K562 (cell line): ENCODE data around the gene BIRC5. TPM values are rescaled to one million over a fixed set of nuclear protein-coding genes. Genes with fewer than 3 reads are reported as not detected.

Source experiments
- BMI1 ChIP-seq: fragments of 150-350 bp; IDR thresholded peaks from 2 replicates; pipeline ENCODE4 v1.6.1; 2014; ENCODE audit warnings: low read length
- BRF1 ChIP-seq: IDR thresholded peaks from 3 replicates; pipeline ENCODE4 v1.6.1; 2011; ENCODE audit warnings: borderline replicate concordance, mild to moderate bottlenecking; ENCODE audit not compliant: insufficient read length; ENCODE audit errors: extremely low read depth
- CBX3 ChIP-seq, 2 experiments: IDR thresholded peaks; 1 replicate in 1 of 2; 2 replicates in 1 of 2; pipeline ENCODE4 v1.6.1; 2012; ENCODE audit warnings: inconsistent platforms in 2 of 2, low read length in 2 of 2, borderline replicate concordance in 1 of 2, control low read depth in 1 of 2
- ETS2 ChIP-seq: IDR thresholded peaks from 2 replicates; pipeline ENCODE4 v1.6.1; 2016; ENCODE audit warnings: borderline replicate concordance, missing genetic modification characterization, mild to moderate bottlenecking, moderate library complexity, missing compliant biosample characterization; ENCODE audit not compliant: poor library complexity, severe bottlenecking
- EWSR1 ChIP-seq: fragments of 450-650 bp; IDR thresholded peaks from 2 replicates; pipeline ENCODE4 v1.6.1; 2018; ENCODE audit warnings: borderline replicate concordance, mild to moderate bottlenecking, low read depth, moderate library complexity; ENCODE audit not compliant: partially characterized antibody
- GATAD2B ChIP-seq: fragments of 450-650 bp; IDR thresholded peaks from 2 replicates; pipeline ENCODE4 v1.6.1; 2017; ENCODE audit warnings: mild to moderate bottlenecking, borderline replicate concordance
- HNRNPLL ChIP-seq: fragments of 200-400 bp; formaldehyde crosslinking; IDR thresholded peaks from 2 replicates; pipeline ENCODE4 v1.6.1; 2017; ENCODE audit warnings: low read length, low read depth, mild to moderate bottlenecking; ENCODE audit not compliant: poor library complexity, severe bottlenecking
- KLF10 ChIP-seq: fragments of 250-450 bp; sonication (Bioruptor Pico); IDR thresholded peaks from 2 replicates; pipeline ENCODE4 v1.6.1; 2021; ENCODE audit warnings: matching md5 sums
- MCM7 ChIP-seq, 2 experiments: fragments of 450-650 bp; IDR thresholded peaks; 2 replicates each; pipeline ENCODE4 v1.6.1; 2016 to 2018
- MTA1 ChIP-seq: fragments of 450-650 bp; IDR thresholded peaks from 2 replicates; pipeline ENCODE4 v1.6.1; 2017; ENCODE audit warnings: borderline replicate concordance
- MTA3 ChIP-seq: fragments of 450-650 bp; formaldehyde crosslinking; IDR thresholded peaks from 2 replicates; pipeline ENCODE4 v1.6.1; 2017; ENCODE audit warnings: mild to moderate bottlenecking, borderline replicate concordance
- PHB ChIP-seq: fragments of 250-450 bp; sonication (Bioruptor Pico); IDR thresholded peaks from 2 replicates; pipeline ENCODE4 v1.5.0; 2021
- POLR3G ChIP-seq: IDR thresholded peaks from 2 replicates; pipeline ENCODE4 v1.6.1; 2011; ENCODE audit not compliant: insufficient read length, insufficient replicate concordance; ENCODE audit errors: extremely low read depth
- PTRF ChIP-seq: fragments of 450-650 bp; IDR thresholded peaks from 2 replicates; pipeline ENCODE4 v1.6.1; 2016; ENCODE audit warnings: mild to moderate bottlenecking, missing genetic modification characterization, missing compliant biosample characterization
- RAD51 ChIP-seq: fragments of 450-650 bp; IDR thresholded peaks from 2 replicates; pipeline ENCODE4 v1.7.1; 2016; ENCODE audit warnings: low read depth, mild to moderate bottlenecking, borderline replicate concordance
- RFX7 ChIP-seq: fragments of 250-450 bp; sonication (Bioruptor Pico); IDR thresholded peaks from 2 replicates; pipeline ENCODE4 v1.5.1; 2021; ENCODE audit warnings: mild to moderate bottlenecking
- SMARCC2 ChIP-seq: fragments of 450-650 bp; IDR thresholded peaks from 2 replicates; pipeline ENCODE4 v1.6.1; 2017; ENCODE audit warnings: antibody characterized with exemption, moderate library complexity, mild to moderate bottlenecking, low read depth
- SOX6 ChIP-seq: fragments of 450-650 bp; IDR thresholded peaks from 2 replicates; pipeline ENCODE4 v1.6.1; 2014; ENCODE audit warnings: mild to moderate bottlenecking
- TAL1 ChIP-seq: fragments of 450-650 bp; IDR thresholded peaks from 2 replicates; pipeline ENCODE4 v1.6.1; 2016; ENCODE audit warnings: mild to moderate bottlenecking
- TEAD4 ChIP-seq, 2 experiments: sonication (generic) in 1 of 2; formaldehyde crosslinking in 1 of 2; IDR thresholded peaks; 2 replicates each; pipeline versions ENCODE4 v1.6.1 to v1.8.0; 2012 to 2022; ENCODE audit warnings: borderline replicate concordance in 1 of 2, inconsistent platforms in 1 of 2, low read length in 1 of 2, mild to moderate bottlenecking in 1 of 2, missing genetic modification reagents in 1 of 2
- THRAP3 ChIP-seq: fragments of 450-650 bp; IDR thresholded peaks from 2 replicates; pipeline ENCODE4 v1.6.1; 2016; ENCODE audit warnings: mild to moderate bottlenecking, inconsistent platforms, borderline replicate concordance
- YY1 ChIP-seq, 3 experiments: IDR thresholded peaks; 2 replicates each; pipeline ENCODE4 v1.6.1; 2011; ENCODE audit warnings: low read length in 2 of 3, mild to moderate bottlenecking in 2 of 3, moderate library complexity in 2 of 3, borderline replicate concordance in 1 of 3, control low read depth in 1 of 3, low read depth in 1 of 3; ENCODE audit not compliant: insufficient read depth in 3 of 3, insufficient replicate concordance in 2 of 3, control insufficient read depth in 1 of 3, insufficient read length in 1 of 3; ENCODE audit errors: extremely low read depth in 1 of 3
- ZEB2 ChIP-seq: fragments of 450-650 bp; IDR thresholded peaks from 2 replicates; pipeline ENCODE4 v1.6.1; 2016
- ZNF124 ChIP-seq: sonication (generic); formaldehyde crosslinking; IDR thresholded peaks from 2 replicates; pipeline ENCODE4 v1.8.1; 2022; ENCODE audit warnings: missing genetic modification reagents
- polyA plus RNA-seq, 8 experiments: library from polyadenylated mRNA; depleted of rRNA in 4 of 8; stranded (reverse) in 5 of 8; unstranded in 3 of 8; fragments of >200 nt; fragmentation: Nextera tagmentation in 2 of 8; fragmentation: Illumina TruSeq in 1 of 8; extraction: Ambion mirVana in 2 of 8; extraction: Trizol in 1 of 8; gene quantifications; 2 replicates each; pipeline versions ENCODE4 v1.2.1 to v1.2.3, GENCODE V29; 2011 to 2014; ENCODE audit warnings: inconsistent platforms in 1 of 8, missing spikeins in 1 of 8
- total RNA-seq, 7 experiments: library from RNA; depleted of rRNA in 6 of 7; stranded (reverse); fragments of >200 nt in 6 of 7; fragmentation: Illumina TruSeq in 2 of 7; extraction: Trizol in 2 of 7; gene quantifications; 2 replicates each; pipeline versions ENCODE4 v1.2.1 to v1.2.3, GENCODE V29; 2011 to 2021; ENCODE audit warnings: low replicate concordance in 1 of 7
- TF ChIP-seq, protein P1 (sequence below): sonication (generic); formaldehyde crosslinking; IDR thresholded peaks from 2 replicates; pipeline ENCODE4 v1.8.1; 2023; ENCODE audit warnings: mild to moderate bottlenecking, missing genetic modification reagents, moderate library complexity
- TF ChIP-seq, protein P2 (sequence below): sonication (generic); formaldehyde crosslinking; IDR thresholded peaks from 2 replicates; pipeline ENCODE4 v1.8.0; 2022; ENCODE audit warnings: mild to moderate bottlenecking, missing genetic modification reagents
- TF ChIP-seq, protein P3 (sequence below): fragments of 450-650 bp; formaldehyde crosslinking; IDR thresholded peaks from 2 replicates; pipeline ENCODE4 v1.4.0; 2020; ENCODE audit warnings: mild to moderate bottlenecking, mixed read lengths

Gene BIRC5
- total and polyA plus RNA-seq, 9 of the 15 experiments (the other 6 are each of a cell fraction or from before 2014, with no cell fraction given), result 64.4 to 140 (median 101) TPM

DNA sequence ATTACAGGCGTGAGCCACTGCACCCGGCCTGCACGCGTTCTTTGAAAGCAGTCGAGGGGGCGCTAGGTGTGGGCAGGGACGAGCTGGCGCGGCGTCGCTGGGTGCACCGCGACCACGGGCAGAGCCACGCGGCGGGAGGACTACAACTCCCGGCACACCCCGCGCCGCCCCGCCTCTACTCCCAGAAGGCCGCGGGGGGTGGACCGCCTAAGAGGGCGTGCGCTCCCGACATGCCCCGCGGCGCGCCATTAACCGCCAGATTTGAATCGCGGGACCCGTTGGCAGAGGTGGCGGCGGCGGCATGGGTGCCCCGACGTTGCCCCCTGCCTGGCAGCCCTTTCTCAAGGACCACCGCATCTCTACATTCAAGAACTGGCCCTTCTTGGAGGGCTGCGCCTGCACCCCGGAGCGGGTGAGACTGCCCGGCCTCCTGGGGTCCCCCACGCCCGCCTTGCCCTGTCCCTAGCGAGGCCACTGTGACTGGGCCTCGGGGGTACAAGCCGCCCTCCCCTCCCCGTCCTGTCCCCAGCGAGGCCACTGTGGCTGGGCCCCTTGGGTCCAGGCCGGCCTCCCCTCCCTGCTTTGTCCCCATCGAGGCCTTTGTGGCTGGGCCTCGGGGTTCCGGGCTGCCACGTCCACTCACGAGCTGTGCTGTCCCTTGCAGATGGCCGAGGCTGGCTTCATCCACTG is at the start of gene BIRC5 (continued):
- TF ChIP-seq MTA1 (no peak), BMI1 (no peak), ETS2 (tag) (no peak), BRF1 (no peak), CBX3 (IDR thresholded peaks at IDR 0.05; ENCODE audit: borderline replicate concordance in 1 of 2, low read length in 2 of 2) (no peak), GATAD2B (peak; percentile 97), TAL1 (no peak), RAD51 (no peak), PHB (no peak), RFX7 (no peak), MTA3 (peak; percentile 80), EWSR1 (no peak), SMARCC2 (no peak), POLR3G (no peak), THRAP3 (no peak), PTRF (tag) (no peak), MCM7 (IDR thresholded peaks at IDR 0.05) (no peak), SOX6 (no peak), TEAD4 (IDR thresholded peaks at IDR 0.05; ENCODE audit: low read length) (no peak), TEAD4 (CRISPR knock-in tag; IDR thresholded peaks at IDR 0.05; ENCODE audit: borderline replicate concordance) (no peak), KLF10 (CRISPR knock-in tag) (no peak), HNRNPLL (no peak), ZNF124 (no peak), ZEB2 (no peak), YY1 (IDR thresholded peaks at IDR 0.05; ENCODE audit: borderline replicate concordance in 1 of 3, control insufficient read depth in 1 of 3, extremely low read depth in 1 of 3, insufficient read depth in 3 of 3, insufficient read length in 1 of 3, insufficient replicate concordance in 2 of 3, low read depth in 1 of 3, low read length in 2 of 3) (peak; percentile 59 to 92 (median 89))
- TF ChIP-seq, protein P1, sequence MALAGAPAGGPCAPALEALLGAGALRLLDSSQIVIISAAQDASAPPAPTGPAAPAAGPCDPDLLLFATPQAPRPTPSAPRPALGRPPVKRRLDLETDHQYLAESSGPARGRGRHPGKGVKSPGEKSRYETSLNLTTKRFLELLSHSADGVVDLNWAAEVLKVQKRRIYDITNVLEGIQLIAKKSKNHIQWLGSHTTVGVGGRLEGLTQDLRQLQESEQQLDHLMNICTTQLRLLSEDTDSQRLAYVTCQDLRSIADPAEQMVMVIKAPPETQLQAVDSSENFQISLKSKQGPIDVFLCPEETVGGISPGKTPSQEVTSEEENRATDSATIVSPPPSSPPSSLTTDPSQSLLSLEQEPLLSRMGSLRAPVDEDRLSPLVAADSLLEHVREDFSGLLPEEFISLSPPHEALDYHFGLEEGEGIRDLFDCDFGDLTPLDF (CRISPR knock-in tag), result peak; percentile 93
- TF ChIP-seq, protein P2, sequence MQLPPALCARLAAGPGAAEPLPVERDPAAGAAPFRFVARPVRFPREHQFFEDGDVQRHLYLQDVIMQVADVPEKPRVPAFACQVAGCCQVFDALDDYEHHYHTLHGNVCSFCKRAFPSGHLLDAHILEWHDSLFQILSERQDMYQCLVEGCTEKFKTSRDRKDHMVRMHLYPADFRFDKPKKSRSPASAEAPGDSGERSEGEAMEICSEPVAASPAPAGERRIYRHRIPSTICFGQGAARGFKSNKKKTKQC, result peak; percentile 19; the same call in 1 of the 2 replicates
- TF ChIP-seq, protein P3, sequence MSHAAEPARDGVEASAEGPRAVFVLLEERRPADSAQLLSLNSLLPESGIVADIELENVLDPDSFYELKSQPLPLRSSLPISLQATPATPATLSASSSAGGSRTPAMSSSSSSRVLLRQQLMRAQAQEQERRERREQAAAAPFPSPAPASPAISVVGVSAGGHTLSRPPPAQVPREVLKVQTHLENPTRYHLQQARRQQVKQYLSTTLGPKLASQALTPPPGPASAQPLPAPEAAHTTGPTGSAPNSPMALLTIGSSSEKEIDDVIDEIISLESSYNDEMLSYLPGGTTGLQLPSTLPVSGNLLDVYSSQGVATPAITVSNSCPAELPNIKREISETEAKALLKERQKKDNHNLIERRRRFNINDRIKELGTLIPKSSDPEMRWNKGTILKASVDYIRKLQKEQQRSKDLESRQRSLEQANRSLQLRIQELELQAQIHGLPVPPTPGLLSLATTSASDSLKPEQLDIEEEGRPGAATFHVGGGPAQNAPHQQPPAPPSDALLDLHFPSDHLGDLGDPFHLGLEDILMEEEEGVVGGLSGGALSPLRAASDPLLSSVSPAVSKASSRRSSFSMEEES (CRISPR knock-in tag), result no peak
